Measurements from ENCODE around the gene MSRB1. TPM values are rescaled to one million over a fixed set of nuclear protein-coding genes. Genes with fewer than 3 reads are reported as not detected.
A peak's percentile ranks its signal among the peaks of the same experiment; 100 is the strongest.

Gene MSRB1
- total and polyA plus RNA-seq, 2 of the 8 experiments (the other 6 are each of a cell fraction or from before 2014, with no cell fraction given), result 28.2 to 51.4 TPM

- H3K27me3 ChIP-seq (replicated peaks in 1 of 4; ENCODE audit: control insufficient read depth in 3 of 4, extremely low read depth in 1 of 4, insufficient read depth in 3 of 4, low read length in 3 of 4), result peaks cover 33 to 73% (median 54%) of the 10 kb centered on the region in 4 experiments
- no peak overlapping the region for H3K18ac ChIP-seq (ENCODE audit: extremely low read depth, low read length)
- 0 out of 2 replicates have a peak overlapping the region, but pooled peaks have one; percentile 40 for H2BK12ac ChIP-seq (ENCODE audit: low read depth, low read length)
- H3K4me1 ChIP-seq (replicated peaks in 1 of 4; ENCODE audit: control insufficient read depth in 3 of 4, insufficient read depth in 4 of 4, low read length in 3 of 4), result peaks cover 4 to 27% (median 18%) of the 10 kb centered on the region in 4 experiments
- H3K14ac ChIP-seq (ENCODE audit: insufficient read length), result no peak overlapping the region
- H3K9ac ChIP-seq (replicated peaks in 1 of 4; ENCODE audit: extremely low read depth in 1 of 4, low read depth in 3 of 4, low read length in 3 of 4), result no peak overlapping the region
- no peak overlapping the region for H3K4ac ChIP-seq (replicated peaks; ENCODE audit: insufficient read length, low read depth, low read length)
- no peak overlapping the region for H2BK20ac ChIP-seq (ENCODE audit: low read length)
- H3K56ac ChIP-seq (replicated peaks; ENCODE audit: insufficient read length, low read depth, low read length), result no peak overlapping the region
- H3K27ac ChIP-seq (ENCODE audit: low read depth, low read length), result no peak overlapping the region
- peaks cover 9% of the 10 kb centered on the region; the same call in 1 of the 2 replicates for H3K23me2 ChIP-seq (ENCODE audit: low read depth, low read length)
- H3K4me3 ChIP-seq (ENCODE audit: extremely low read depth in 1 of 4, insufficient read depth in 2 of 4, low read depth in 3 of 4, low read length in 4 of 4), result no peak overlapping the region
- H3K9me3 ChIP-seq (ENCODE audit: insufficient read depth in 2 of 2, low read depth in 1 of 2, low read length in 1 of 2), result no peaks in the 10 kb centered on the region
- DNase-seq (ENCODE audit: low read depth in 1 of 2, low spot score in 2 of 2) (no peak), FAIRE-seq (no peak)
- WGBS, 2 experiments (ENCODE audit: extremely low coverage in 1 of 2, insufficient coverage in 1 of 2, insufficient read length in 1 of 2, insufficient replicate concordance in 2 of 2, low coverage in 1 of 2, low lambda C conversion rate in 2 of 2, missing lambda C conversion rate in 1 of 2), result 77% methylated on average over 8 of the region's 8 CpGs; no CpG with 5 or more reads in 1 of the 2 experiments
- H3K36me3 ChIP-seq (ENCODE audit: control insufficient read depth in 2 of 4, insufficient read depth in 4 of 4, low read length in 3 of 4), result peaks cover 0 to 7% (median 0%) of the 10 kb centered on the region in 4 experiments; a peak in 1 of 8 replicates
- no peak overlapping the region for H4K91ac ChIP-seq (replicated peaks; ENCODE audit: insufficient read length, low read length)
- H3K4me2 ChIP-seq (ENCODE audit: insufficient read depth in 1 of 2, low read depth in 2 of 2, low read length in 2 of 2), result no peak overlapping the region
- no peak overlapping the region for H2AFZ ChIP-seq (ENCODE audit: low read length)
- POLR2A ChIA-PET (ENCODE audit: partially characterized antibody), result interaction anchor here (1.4 to 2.1 kb wide), 2 partner anchors 12 to 56 kb away, joined by 3 to 8 read pairs; no protein-coding TSS in a partner anchor
- H2BK120ac ChIP-seq (replicated peaks; ENCODE audit: low read depth, low read length), result no peak overlapping the region
- H3K23ac ChIP-seq (ENCODE audit: insufficient read length), result no peak overlapping the region
- H4K20me1 ChIP-seq (replicated peaks in 1 of 2; ENCODE audit: control insufficient read depth in 1 of 2, insufficient read depth in 2 of 2, low read length in 2 of 2), result peaks cover 3 to 4% of the 10 kb centered on the region in 2 experiments
- no peak overlapping the region for H2AK5ac ChIP-seq (ENCODE audit: low read depth, low read length)
- H3K79me1 ChIP-seq (ENCODE audit: low read depth, low read length), result no peaks in the 10 kb centered on the region
- H4K5ac ChIP-seq (ENCODE audit: insufficient read length, low read depth, low read length), result no peak overlapping the region
- no peak overlapping the region for H2BK5ac ChIP-seq (ENCODE audit: low read depth, low read length)
- CTCF ChIA-PET (ENCODE audit: partially characterized antibody), result interaction anchor here (1.6 to 2.8 kb wide), 5 partner anchors 10 to 59 kb away, joined by 4 to 21 read pairs (median 9); partner anchors contain the start of gene MEIOB
- H3K79me2 ChIP-seq (ENCODE audit: control insufficient read depth in 1 of 2, insufficient read depth in 2 of 2, low read length in 2 of 2), result no peaks in the 10 kb centered on the region
- H2BK15ac ChIP-seq (ENCODE audit: low read length), result no peak overlapping the region
- no peak overlapping the region for H4K8ac ChIP-seq (ENCODE audit: extremely low read depth, insufficient read depth, low read length)
- TF ChIP-seq POLR2A (IDR thresholded peaks at IDR 0.05; ENCODE audit: control extremely low read depth in 1 of 2, low read depth in 2 of 2, low read length in 2 of 2) (no peak), CBX5 (IDR thresholded peaks at IDR 0.05; ENCODE audit: low read depth, low read length) (no peak), TBP (IDR thresholded peaks at IDR 0.05; ENCODE audit: low read depth, low read length) (no peak), CEBPB (IDR thresholded peaks at IDR 0.05; ENCODE audit: low read depth, low read length) (0 out of 2 replicates have a peak, but pooled peaks have one; percentile 21), SP2 (IDR thresholded peaks at IDR 0.05; ENCODE audit: low read length) (no peak), ATF2 (IDR thresholded peaks at IDR 0.05; ENCODE audit: low read length) (no peak), BACH1 (IDR thresholded peaks at IDR 0.05; ENCODE audit: low read length) (no peak)
These were observed 20.6 kb downstream of the MSRB1 start for GRCh38 chr16:1922357-1922756.

Measured in H1 (cell line).